Upper lobe of right lung (tissue), 1 donor: ENCODE results near the gene BRD1. TPM values are rescaled to one million over a fixed set of nuclear protein-coding genes. Genes with fewer than 3 reads are reported as not detected.
A peak's percentile ranks its signal among the peaks of the same experiment; 100 is the strongest.

ENCODE experiments used
- ATAC-seq: fragments of 200-7000 bp; cut with Tn5 transposase; one replicate; pipeline ENCODE4 v1.9.1; 2020; ENCODE audit warnings: mild to moderate bottlenecking, moderate library complexity
- DNase-seq: peaks from one replicate; pipeline ENCODE4 v3.0.0-alpha.2; 2020
- H3K27ac ChIP-seq: fragments of 200-600 bp; one replicate; pipeline ENCODE4 v1.8.0; 2022
- H3K27me3 ChIP-seq: fragments of 200-600 bp; one replicate; pipeline ENCODE4 v1.8.0; 2022; ENCODE audit warnings: mild to moderate bottlenecking
- H3K36me3 ChIP-seq: fragments of 200-600 bp; one replicate; pipeline ENCODE4 v1.8.0; 2022
- H3K4me1 ChIP-seq: fragments of 200-600 bp; one replicate; pipeline ENCODE4 v1.8.0; 2022
- H3K4me3 ChIP-seq: fragments of 200-600 bp; one replicate; pipeline ENCODE4 v1.8.0; 2022; ENCODE audit warnings: mild to moderate bottlenecking
- H3K9me3 ChIP-seq: fragments of 200-600 bp; one replicate; pipeline ENCODE4 v1.8.0; 2022
- intact Hi-C: fragments of 100-400 bp; cut with DNase I; formaldehyde crosslinking; loops from one replicate; pipeline ENCODE4 v1.11.0; 2022
- total RNA-seq: library from RNA; stranded (reverse); fragmentation: NEBNext Ultra II Directional; extraction: Animal tissue kit (Norgen Biotek cat#: 25700); gene quantifications from one replicate; pipeline ENCODE4 v1.2.1, GENCODE V29; 2021
- TF ChIP-seq, protein P1 (sequence below): fragments of 200-600 bp; IDR thresholded peaks from one replicate; pipeline ENCODE4 v1.8.0; 2022; ENCODE audit warnings: antibody characterized with exemption
- donor health status: DM: no; HTN: yes; CAD: no; lungs with severe emphysema.

The BRD1 gene
- total RNA-seq, 1 donor from 2014 or later, result 39.0 TPM

- Histone ChIP-seq H3K27ac (no peak overlapping the region), H3K36me3 (no peaks in the 10 kb centered on the region), H3K4me3 (no peak overlapping the region), H3K4me1 (no peaks in the 10 kb centered on the region), H3K9me3 (no peaks in the 10 kb centered on the region), H3K27me3 (peaks cover 10% of the 10 kb centered on the region)
- DNase-seq (peak; percentile 39), ATAC-seq (no peak)
- TF ChIP-seq, protein P1, sequence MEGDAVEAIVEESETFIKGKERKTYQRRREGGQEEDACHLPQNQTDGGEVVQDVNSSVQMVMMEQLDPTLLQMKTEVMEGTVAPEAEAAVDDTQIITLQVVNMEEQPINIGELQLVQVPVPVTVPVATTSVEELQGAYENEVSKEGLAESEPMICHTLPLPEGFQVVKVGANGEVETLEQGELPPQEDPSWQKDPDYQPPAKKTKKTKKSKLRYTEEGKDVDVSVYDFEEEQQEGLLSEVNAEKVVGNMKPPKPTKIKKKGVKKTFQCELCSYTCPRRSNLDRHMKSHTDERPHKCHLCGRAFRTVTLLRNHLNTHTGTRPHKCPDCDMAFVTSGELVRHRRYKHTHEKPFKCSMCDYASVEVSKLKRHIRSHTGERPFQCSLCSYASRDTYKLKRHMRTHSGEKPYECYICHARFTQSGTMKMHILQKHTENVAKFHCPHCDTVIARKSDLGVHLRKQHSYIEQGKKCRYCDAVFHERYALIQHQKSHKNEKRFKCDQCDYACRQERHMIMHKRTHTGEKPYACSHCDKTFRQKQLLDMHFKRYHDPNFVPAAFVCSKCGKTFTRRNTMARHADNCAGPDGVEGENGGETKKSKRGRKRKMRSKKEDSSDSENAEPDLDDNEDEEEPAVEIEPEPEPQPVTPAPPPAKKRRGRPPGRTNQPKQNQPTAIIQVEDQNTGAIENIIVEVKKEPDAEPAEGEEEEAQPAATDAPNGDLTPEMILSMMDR, result no peak
- intact Hi-C loops, result no loop called here
These were observed 74.3 kb downstream of the BRD1 start for GRCh38 chr22:49753276-49753890.

- no peak overlapping the region for H3K4me3 ChIP-seq
- H3K27ac ChIP-seq, result no peak overlapping the region
- peaks cover 10% of the 10 kb centered on the region for H3K27me3 ChIP-seq
- TF ChIP-seq, protein P1, result no peak
- no peak for ATAC-seq
- intact Hi-C loops, result no loop called here
- H3K4me1 ChIP-seq, result no peaks in the 10 kb centered on the region
- peak; percentile 36 for DNase-seq
- H3K9me3 ChIP-seq, result no peaks in the 10 kb centered on the region
- H3K36me3 ChIP-seq, result no peaks in the 10 kb centered on the region
These were observed 75.0 kb downstream of the BRD1 start for GRCh38 chr22:49752598-49753091.

- intact Hi-C loops, result no loop called here
- H3K27me3 ChIP-seq, result peaks cover 10% of the 10 kb centered on the region
These were observed 75.6 kb downstream of the BRD1 start for GRCh38 chr22:49751966-49752597.

DNA sequence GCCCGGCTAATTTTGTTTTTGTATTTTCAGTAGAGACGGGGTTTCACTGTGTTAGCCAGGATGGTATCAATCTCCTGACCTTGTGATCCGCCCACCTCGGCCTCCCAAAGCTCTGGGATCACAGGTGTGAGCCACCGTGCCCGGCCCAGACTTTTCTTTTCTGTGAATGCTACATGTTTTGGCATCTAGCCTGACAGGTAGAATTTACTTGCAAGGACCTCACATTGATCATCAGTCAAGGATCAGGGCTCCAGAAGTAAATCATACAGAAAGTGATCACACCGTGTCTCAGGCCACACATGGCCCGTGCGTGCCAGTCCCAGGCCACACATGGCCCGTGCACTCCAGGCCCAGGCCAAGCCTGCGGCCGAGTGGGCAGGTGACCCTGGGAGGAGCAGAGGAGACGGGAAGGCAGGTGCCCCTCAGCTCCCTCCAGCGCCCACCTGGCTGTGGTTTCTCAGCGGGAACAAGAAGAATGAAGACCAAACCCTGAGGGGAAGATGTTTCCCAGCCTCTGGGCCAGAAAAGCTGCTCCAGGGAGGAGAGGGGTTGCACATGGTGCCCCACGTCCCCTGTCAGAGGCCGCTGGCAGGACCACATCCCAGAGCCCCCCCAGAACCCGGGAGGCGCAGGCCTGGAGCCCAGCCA is 76.2 kb downstream of the BRD1 start:
- peak; percentile 59 for DNase-seq
- Histone ChIP-seq H3K36me3 (no peaks in the 10 kb centered on the region), H3K27ac (no peak overlapping the region), H3K4me1 (no peaks in the 10 kb centered on the region), H3K9me3 (no peaks in the 10 kb centered on the region), H3K4me3 (no peak overlapping the region), H3K27me3 (peaks cover 10% of the 10 kb centered on the region)
- no peak for ATAC-seq
- TF ChIP-seq, protein P1, result no peak
- intact Hi-C loops, result no loop called here

More at GRCh38 chr22:49751966-49752597, 75.6 kb downstream of the BRD1 start:
- TF ChIP-seq, protein P1, result no peak
- Histone ChIP-seq H3K4me3 (no peak overlapping the region), H3K36me3 (no peaks in the 10 kb centered on the region), H3K4me1 (no peaks in the 10 kb centered on the region), H3K9me3 (no peaks in the 10 kb centered on the region), H3K27ac (no peak overlapping the region)
- ATAC-seq, result no peak
- DNase-seq, result peak; percentile 50

GRCh38 chr22:49749885-49750510 is 77.7 kb downstream of the BRD1 start:
- ATAC-seq (peak; percentile 15), DNase-seq (peak; percentile 48)
- no peaks in the 10 kb centered on the region for H3K36me3 ChIP-seq
- intact Hi-C loops, result no loop called here
- H3K9me3 ChIP-seq, result peaks cover 9% of the 10 kb centered on the region
- no peak overlapping the region for H3K27ac ChIP-seq
- no peaks in the 10 kb centered on the region for H3K4me1 ChIP-seq
- TF ChIP-seq, protein P1, result no peak
- no peak overlapping the region for H3K4me3 ChIP-seq
- H3K27me3 ChIP-seq, result peaks cover 10% of the 10 kb centered on the region
